Peyer's patch (tissue), 4 donors: ENCODE results near the gene PABPC1L. TPM values are rescaled to one million over a fixed set of nuclear protein-coding genes. Genes with fewer than 3 reads are reported as not detected.
A peak's percentile ranks its signal among the peaks of the same experiment; 100 is the strongest.

Experiments used
- DNase-seq, 3 donors: peaks; one replicate each; pipeline ENCODE4 v3.0.0-alpha.2; 2017 to 2019
- H3K27ac ChIP-seq, 4 donors: fragments of 200-600 bp; sonication (generic); one replicate each; pipeline ENCODE4 v1.5.1; 2016 to 2019
- H3K27me3 ChIP-seq, 2 donors: fragments of 200-600 bp; sonication (generic); one replicate each; pipeline ENCODE4 v1.5.1; 2019
- H3K36me3 ChIP-seq, 3 donors: fragments of 200-600 bp; sonication (generic); one replicate each; pipeline ENCODE4 v1.5.1; 2016 to 2019
- H3K4me1 ChIP-seq, 4 donors: fragments of 200-600 bp; sonication (generic); one replicate each; pipeline ENCODE4 v1.5.1; 2016 to 2019
- H3K4me3 ChIP-seq, 4 donors: fragments of 200-600 bp; sonication (generic); 1 replicate in 3 of 4; 2 replicates in 1 of 4; pipeline ENCODE4 v1.5.1; 2016 to 2019; ENCODE audit warnings: mild to moderate bottlenecking in 1 of 4
- H3K9me3 ChIP-seq, 4 donors: fragments of 200-600 bp; sonication (generic); one replicate each; pipeline ENCODE4 v1.5.1; 2016 to 2019; ENCODE audit warnings: mild to moderate bottlenecking in 1 of 4
- CTCF ChIP-seq, 6 experiments: fragments of 450-650 bp in 4 of 6; fragments of 200-600 bp in 2 of 6; sonication (generic) in 1 of 6; IDR thresholded peaks; one replicate each; pipeline ENCODE4 v1.5.1; 2017 to 2019; ENCODE audit warnings: antibody characterized with exemption in 6 of 6, mild to moderate bottlenecking in 3 of 6, moderate library complexity in 1 of 6
- POLR2A ChIP-seq, 2 donors: fragments of 450-650 bp; IDR thresholded peaks; one replicate each; pipeline ENCODE4 v1.5.1; 2017; ENCODE audit warnings: antibody characterized with exemption in 2 of 2, mild to moderate bottlenecking in 2 of 2, moderate library complexity in 2 of 2
- total RNA-seq, 4 donors: library from RNA; depleted of rRNA; stranded (reverse); fragments of >200 nt; gene quantifications; one replicate each; pipeline ENCODE4 v1.1.0, GENCODE V29; 2016

PABPC1L gene
- total RNA-seq, 4 donors from 2014 or later, result 10.5 to 123 (median 33.6) TPM

DNA sequence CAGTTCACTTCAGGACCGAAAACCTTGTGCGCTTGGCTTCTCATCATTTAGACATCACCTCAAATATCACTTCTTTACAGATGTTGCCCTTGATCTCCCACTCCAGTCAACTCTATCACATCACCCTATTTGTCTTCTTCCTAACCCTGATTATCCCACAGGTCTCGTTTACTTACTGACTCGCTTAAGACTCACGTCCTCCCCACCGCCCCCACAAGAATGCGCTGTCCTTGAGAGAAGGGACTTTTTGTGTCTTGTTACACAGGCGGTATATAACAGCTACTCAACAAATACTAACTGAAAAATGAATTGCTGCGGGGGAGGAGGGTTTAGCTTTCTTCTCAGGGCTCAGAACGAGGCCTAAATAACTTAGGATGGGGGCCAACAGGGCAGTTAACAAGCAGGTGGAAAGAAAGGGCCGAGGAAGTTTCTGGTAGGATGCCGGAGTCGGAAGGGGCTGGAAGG, 49.8 kb downstream of the PABPC1L start:
- Histone ChIP-seq H3K4me1 (peaks cover 0 to 14% (median 2%) of the 10 kb centered on the region in 4 donors), H3K4me3 (peak overlapping the region; percentile 76 to 89 (median 79)), H3K27ac (peak overlapping the region; percentile 61 to 91 (median 78)), H3K9me3 (no peaks in the 10 kb centered on the region), H3K27me3 (no peaks in the 10 kb centered on the region), H3K36me3 (peaks cover 0 to 16% (median 0%) of the 10 kb centered on the region in 3 donors)
- TF ChIP-seq POLR2A (IDR thresholded peaks at IDR 0.05) (no peak), CTCF (IDR thresholded peaks at IDR 0.05) (peak in 1 of 6 experiments; percentile 13)
- DNase-seq, result peak in 2 of 3 donors; percentile 58 to 63

- H3K4me3 ChIP-seq, result peak within 1 kb of the TSS; percentile 76 to 89 (median 79)
- peaks cover 0 to 10% (median 0%) of the 10 kb centered on the region in 3 donors for H3K36me3 ChIP-seq
- no peaks in the 10 kb centered on the region for H3K9me3 ChIP-seq
- H3K27ac ChIP-seq, result peak within 1 kb of the TSS; percentile 61 to 91 (median 78)
- no peaks in the 10 kb centered on the region for H3K27me3 ChIP-seq
- TF ChIP-seq CTCF (IDR thresholded peaks at IDR 0.05) (peak in 3 of 6 experiments; percentile 13 to 28 (median 17)), POLR2A (IDR thresholded peaks at IDR 0.05) (peak; percentile 57 to 88)
- DNase-seq, result peak; percentile 97 to 99 (median 98)
- peaks cover 0 to 14% (median 2%) of the 10 kb centered on the region in 4 donors for H3K4me1 ChIP-seq
These were observed 50.4 kb downstream of the PABPC1L start, which contains the start of gene TOMM34 for GRCh38 chr20:44960103-44960852. TSS of gene TOMM34 (minus strand) at chr20:44960397. CDS start at chr20:44960333, 64 bp downstream.

- Histone ChIP-seq H3K4me3 (no peak overlapping the region), H3K9me3 (no peaks in the 10 kb centered on the region), H3K4me1 (peaks cover 0 to 14% (median 2%) of the 10 kb centered on the region in 4 donors), H3K36me3 (no peaks in the 10 kb centered on the region), H3K27ac (no peak overlapping the region), H3K27me3 (no peaks in the 10 kb centered on the region)
- TF ChIP-seq CTCF (IDR thresholded peaks at IDR 0.05), result no peak
- no peak for TF ChIP-seq POLR2A (IDR thresholded peaks at IDR 0.05)
- no peak for DNase-seq
These were observed 51.4 kb downstream of the PABPC1L start for GRCh38 chr20:44961011-44961869.

GRCh38 chr20:44961870-44962267, 52.0 kb downstream of the PABPC1L start:
- Histone ChIP-seq H3K4me1 (peaks cover 0 to 14% (median 2%) of the 10 kb centered on the region in 4 donors), H3K9me3 (no peaks in the 10 kb centered on the region), H3K27ac (no peak overlapping the region), H3K4me3 (no peak overlapping the region), H3K36me3 (no peaks in the 10 kb centered on the region), H3K27me3 (no peaks in the 10 kb centered on the region)
- TF ChIP-seq CTCF (IDR thresholded peaks at IDR 0.05) (no peak), POLR2A (IDR thresholded peaks at IDR 0.05) (no peak)
- no peak for DNase-seq

DNA sequence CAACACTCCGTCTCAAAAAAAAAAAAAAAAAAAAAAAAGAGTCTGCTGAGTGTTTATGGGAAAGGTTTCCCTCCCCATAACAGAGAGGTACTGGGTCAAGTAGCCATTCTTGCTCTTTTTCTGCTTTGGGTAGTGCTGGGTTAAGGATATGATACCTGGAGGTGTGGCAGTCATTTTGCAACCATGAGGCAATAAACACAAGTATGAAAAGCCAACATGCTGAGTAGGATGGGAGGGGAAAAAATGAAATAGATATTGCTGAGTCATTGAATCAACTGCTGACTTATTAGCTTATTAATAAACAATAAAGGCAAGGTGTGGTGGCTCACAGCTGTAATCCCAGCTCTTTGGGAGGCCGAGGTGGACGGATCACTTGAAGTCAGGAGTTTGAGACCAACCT, 52.6 kb downstream of the PABPC1L start:
- Histone ChIP-seq H3K36me3 (no peaks in the 10 kb centered on the region), H3K27me3 (no peaks in the 10 kb centered on the region), H3K4me1 (peaks cover 0 to 14% (median 2%) of the 10 kb centered on the region in 4 donors), H3K27ac (no peak overlapping the region), H3K9me3 (no peaks in the 10 kb centered on the region), H3K4me3 (no peak overlapping the region)
- TF ChIP-seq POLR2A (IDR thresholded peaks at IDR 0.05) (no peak), CTCF (IDR thresholded peaks at IDR 0.05) (no peak)
- DNase-seq, result no peak
